ENCODE measurements around the gene ZNF710. TPM values are rescaled to one million over a fixed set of nuclear protein-coding genes. Genes with fewer than 3 reads are reported as not detected.

The ZNF710 gene
- total and polyA plus RNA-seq, 2 of the 4 experiments (the other 2 are of a cell fraction), result 7.6 to 8.2 TPM

- dilution Hi-C loops (cut with HindIII; ENCODE audit: low sequenced_read_pairs, unreplicated experiment), result no loop called here
- Histone ChIP-seq H3K14ac (replicated peaks; ENCODE audit: low read depth, low read length) (no peak overlapping the region), H3K23ac (ENCODE audit: low read depth, low read length) (no peak overlapping the region), H3K79me1 (ENCODE audit: low read depth in 1 of 2, low read length in 2 of 2) (peaks cover 4 to 52% of the 10 kb centered on the region in 2 experiments), H3K4me1 (ENCODE audit: control insufficient read depth, insufficient read depth, low read length) (peaks cover 1% of the 10 kb centered on the region; the same call in 1 of the 2 replicates), H4K8ac (ENCODE audit: low read depth in 2 of 2, low read length in 2 of 2) (no peak overlapping the region), H3K4ac (ENCODE audit: low read depth, low read length) (no peak overlapping the region), H3K27me3 (ENCODE audit: control insufficient read depth, insufficient read depth, low read length) (no peaks in the 10 kb centered on the region), H3K56ac (ENCODE audit: extremely low read depth, insufficient read depth, low read length) (no peak overlapping the region), H4K20me1 (ENCODE audit: insufficient read depth, low read length) (peaks cover 11% of the 10 kb centered on the region), H2AK9ac (replicated peaks; ENCODE audit: low read depth, low read length, poor library complexity) (peak overlapping the region; percentile 72), H2AK5ac (ENCODE audit: low read depth, low read length) (no peak overlapping the region), H4K91ac (ENCODE audit: insufficient read depth, low read depth, low read length) (no peak overlapping the region), H3K9ac (ENCODE audit: low read depth, low read length) (no peak overlapping the region), H2BK5ac (ENCODE audit: low read depth, low read length, poor library complexity, severe bottlenecking) (no peak overlapping the region), H2BK120ac (ENCODE audit: low read depth, low read length) (no peak overlapping the region), H4K5ac (ENCODE audit: low read depth, low read length) (no peak overlapping the region), H3K27ac (ENCODE audit: insufficient read depth, low read length) (no peak overlapping the region), H3K4me3 (ENCODE audit: insufficient read depth, low read depth, low read length) (no peak overlapping the region), H3K9me1 (ENCODE audit: insufficient read depth, low read length) (peaks cover 17% of the 10 kb centered on the region), H2AFZ (replicated peaks; ENCODE audit: low read length, poor library complexity) (no peak overlapping the region), H3K4me2 (ENCODE audit: low read depth, low read length) (no peak overlapping the region), H2BK20ac (ENCODE audit: low read depth, low read length) (no peak overlapping the region), H2BK15ac (ENCODE audit: low read depth, low read length) (no peak overlapping the region), H3K36me3 (ENCODE audit: control insufficient read depth, insufficient read depth, low read length) (peaks cover 6% of the 10 kb centered on the region), H3K18ac (ENCODE audit: low read depth, low read length) (no peak overlapping the region), H3K9me3 (ENCODE audit: control insufficient read depth, insufficient read depth, low read length) (no peaks in the 10 kb centered on the region)
- in situ Hi-C loops (cut with MboI; ENCODE audit: low sequenced_read_pairs), result no loop called here
- CTCF ChIA-PET, result no interaction called here
- DNase-seq (no peak), ATAC-seq (ENCODE audit: low read depth) (no peak)
- intact Hi-C loops (cut with micrococcal nuclease), result no loop called here
- no TSS peak for BruUV-seq (replicated peaks)
- WGBS, 2 experiments (ENCODE audit: extremely low coverage in 2 of 2, insufficient read length in 1 of 2), result 79% methylated on average over 4 of the region's 20 CpGs; no CpG with 5 or more reads in 1 of the 2 experiments
- POLR2A ChIA-PET (ENCODE audit: unreplicated experiment), result no interaction called here
- TF ChIP-seq CEBPB (IDR thresholded peaks at IDR 0.05; ENCODE audit: low read depth, low read length) (no peak), FOS (IDR thresholded peaks at IDR 0.05; ENCODE audit: low read depth, low read length) (no peak), NFE2L2 (IDR thresholded peaks at IDR 0.05; ENCODE audit: low read depth, low read length) (no peak), BHLHE40 (IDR thresholded peaks at IDR 0.05; ENCODE audit: low read depth, low read length) (no peak), CTCF (conservative IDR thresholded peaks at IDR 0.05; ENCODE audit: low read depth, low read length) (no peak), USF2 (IDR thresholded peaks at IDR 0.05; ENCODE audit: low read depth, low read length) (no peak), SMC3 (IDR thresholded peaks at IDR 0.05; ENCODE audit: low read depth, low read length) (no peak), RCOR1 (IDR thresholded peaks at IDR 0.05; ENCODE audit: insufficient replicate concordance, low read length) (no peak), MAFK (IDR thresholded peaks at IDR 0.05; ENCODE audit: low read depth, low read length) (no peak), MAZ (IDR thresholded peaks at IDR 0.05; ENCODE audit: borderline replicate concordance, low read depth, low read length) (no peak), RFX5 (IDR thresholded peaks at IDR 0.05; ENCODE audit: low read depth, low read length) (no peak)
Measured at GRCh38 chr15:90062973-90063769, 62.0 kb downstream of the ZNF710 start.
